HL-60 (cell line): ENCODE data around the gene SRSF12.

Experiments
- POLR2AphosphoS5 ChIP-seq: IDR thresholded peaks from 2 replicates; pipeline ENCODE4 v1.6.1; 2012; ENCODE audit warnings: low read depth
- SPI1 ChIP-seq: IDR thresholded peaks from 2 replicates; pipeline ENCODE4 v1.6.1; 2012; ENCODE audit warnings: low read depth, mild to moderate bottlenecking, borderline replicate concordance
- TF ChIP-seq, protein P1 (sequence below): IDR thresholded peaks from one replicate; pipeline ENCODE4 v1.5.1; 2011; ENCODE audit warnings: low read length, control low read depth, inconsistent platforms; ENCODE audit not compliant: insufficient read depth

DNA sequence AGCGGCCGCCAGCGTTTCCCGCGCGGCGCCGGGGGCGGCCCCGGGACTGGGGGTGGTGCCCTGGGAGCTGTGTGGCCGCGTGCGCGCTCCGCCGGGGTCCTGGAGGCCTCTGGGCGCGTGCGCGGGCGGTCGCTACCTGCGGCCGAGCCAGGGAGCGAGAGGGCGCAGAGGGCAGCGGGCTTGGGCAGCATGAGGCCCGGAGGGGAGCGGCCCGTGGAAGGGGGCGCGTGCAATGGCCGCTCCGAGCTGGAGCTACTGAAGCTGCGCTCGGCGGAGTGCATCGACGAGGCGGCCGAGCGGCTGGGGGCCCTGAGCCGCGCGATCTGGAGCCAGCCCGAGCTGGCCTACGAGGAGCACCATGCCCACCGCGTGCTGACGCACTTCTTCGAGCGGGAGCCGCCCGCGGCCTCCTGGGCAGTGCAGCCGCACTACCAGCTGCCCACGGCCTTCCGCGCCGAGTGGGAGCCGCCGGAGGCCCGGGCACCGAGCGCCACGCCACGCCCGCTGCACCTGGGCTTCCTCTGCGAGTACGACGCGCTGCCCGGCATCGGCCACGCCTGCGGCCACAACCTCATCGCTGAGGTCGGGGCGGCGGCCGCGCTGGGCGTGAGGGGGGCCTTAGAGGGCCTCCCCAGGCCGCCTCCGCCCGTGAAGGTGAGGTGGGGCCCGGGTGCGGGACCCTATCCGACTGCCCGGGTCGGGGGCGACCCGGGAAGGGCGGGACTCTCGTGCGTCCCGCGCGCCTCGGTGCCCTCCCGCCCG lies 28.3 kb upstream of the SRSF12 start, which contains the start of gene PM20D2:
- TF ChIP-seq POLR2AphosphoS5: peak; percentile 86
- TF ChIP-seq, protein P1, sequence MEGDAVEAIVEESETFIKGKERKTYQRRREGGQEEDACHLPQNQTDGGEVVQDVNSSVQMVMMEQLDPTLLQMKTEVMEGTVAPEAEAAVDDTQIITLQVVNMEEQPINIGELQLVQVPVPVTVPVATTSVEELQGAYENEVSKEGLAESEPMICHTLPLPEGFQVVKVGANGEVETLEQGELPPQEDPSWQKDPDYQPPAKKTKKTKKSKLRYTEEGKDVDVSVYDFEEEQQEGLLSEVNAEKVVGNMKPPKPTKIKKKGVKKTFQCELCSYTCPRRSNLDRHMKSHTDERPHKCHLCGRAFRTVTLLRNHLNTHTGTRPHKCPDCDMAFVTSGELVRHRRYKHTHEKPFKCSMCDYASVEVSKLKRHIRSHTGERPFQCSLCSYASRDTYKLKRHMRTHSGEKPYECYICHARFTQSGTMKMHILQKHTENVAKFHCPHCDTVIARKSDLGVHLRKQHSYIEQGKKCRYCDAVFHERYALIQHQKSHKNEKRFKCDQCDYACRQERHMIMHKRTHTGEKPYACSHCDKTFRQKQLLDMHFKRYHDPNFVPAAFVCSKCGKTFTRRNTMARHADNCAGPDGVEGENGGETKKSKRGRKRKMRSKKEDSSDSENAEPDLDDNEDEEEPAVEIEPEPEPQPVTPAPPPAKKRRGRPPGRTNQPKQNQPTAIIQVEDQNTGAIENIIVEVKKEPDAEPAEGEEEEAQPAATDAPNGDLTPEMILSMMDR: no peak
- no peak; the same call in 1 of the 2 replicates for TF ChIP-seq SPI1
